GM19351 (cell line): ENCODE data around the gene PPIE.
"Not testable (repeated sequence)": the region's sequence is repeated elsewhere in the genome, so short reads cannot be mapped to it uniquely, and the experiment has no call there.

Experiments
- ATAC-seq: cut with Tn5 transposase; IDR thresholded peaks from one replicate; pipeline ENCODE4 v1.9.1; 2021; ENCODE audit warnings: mild to moderate bottlenecking, moderate library complexity; ENCODE audit not compliant: unreplicated experiment

Gene PPIE

DNA sequence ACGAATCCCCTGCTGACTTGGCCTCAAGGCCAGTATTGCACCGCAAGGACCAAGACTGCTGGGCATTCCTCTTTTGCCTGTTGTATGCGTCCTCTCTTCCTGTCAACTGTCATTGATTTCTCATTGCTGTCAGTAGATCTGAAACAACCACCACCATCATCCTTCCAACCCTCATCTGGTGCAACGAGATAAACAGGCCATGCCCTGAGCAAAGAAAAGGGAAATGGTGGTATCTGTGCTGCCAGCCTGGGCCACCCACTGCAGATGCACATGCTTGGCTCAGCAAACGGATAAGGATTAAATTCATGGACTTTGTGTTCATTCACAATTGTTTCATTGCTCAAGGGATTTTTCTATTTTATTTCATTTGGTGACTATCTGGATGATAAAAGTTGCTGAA, 18.8 kb downstream of the PPIE start:
- no peak for ATAC-seq

GRCh38 chr1:39758556-39759435, 20.1 kb downstream of the PPIE start:
- no peak for ATAC-seq

DNA sequence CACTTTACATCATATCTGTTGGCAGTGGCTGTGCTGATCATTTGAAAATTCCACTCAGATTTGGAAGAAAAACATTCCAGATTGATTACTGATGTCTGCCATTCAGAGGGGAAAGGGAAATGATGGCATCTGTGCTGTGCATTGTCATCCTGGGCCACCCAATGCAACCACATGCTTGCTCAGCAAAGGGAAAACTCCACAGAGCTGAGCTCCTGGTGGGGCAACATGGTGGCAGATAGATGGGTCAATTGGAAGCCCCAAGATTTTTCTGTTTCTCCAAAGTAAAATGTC, 20.7 kb downstream of the PPIE start:
- no peak for ATAC-seq

DNA sequence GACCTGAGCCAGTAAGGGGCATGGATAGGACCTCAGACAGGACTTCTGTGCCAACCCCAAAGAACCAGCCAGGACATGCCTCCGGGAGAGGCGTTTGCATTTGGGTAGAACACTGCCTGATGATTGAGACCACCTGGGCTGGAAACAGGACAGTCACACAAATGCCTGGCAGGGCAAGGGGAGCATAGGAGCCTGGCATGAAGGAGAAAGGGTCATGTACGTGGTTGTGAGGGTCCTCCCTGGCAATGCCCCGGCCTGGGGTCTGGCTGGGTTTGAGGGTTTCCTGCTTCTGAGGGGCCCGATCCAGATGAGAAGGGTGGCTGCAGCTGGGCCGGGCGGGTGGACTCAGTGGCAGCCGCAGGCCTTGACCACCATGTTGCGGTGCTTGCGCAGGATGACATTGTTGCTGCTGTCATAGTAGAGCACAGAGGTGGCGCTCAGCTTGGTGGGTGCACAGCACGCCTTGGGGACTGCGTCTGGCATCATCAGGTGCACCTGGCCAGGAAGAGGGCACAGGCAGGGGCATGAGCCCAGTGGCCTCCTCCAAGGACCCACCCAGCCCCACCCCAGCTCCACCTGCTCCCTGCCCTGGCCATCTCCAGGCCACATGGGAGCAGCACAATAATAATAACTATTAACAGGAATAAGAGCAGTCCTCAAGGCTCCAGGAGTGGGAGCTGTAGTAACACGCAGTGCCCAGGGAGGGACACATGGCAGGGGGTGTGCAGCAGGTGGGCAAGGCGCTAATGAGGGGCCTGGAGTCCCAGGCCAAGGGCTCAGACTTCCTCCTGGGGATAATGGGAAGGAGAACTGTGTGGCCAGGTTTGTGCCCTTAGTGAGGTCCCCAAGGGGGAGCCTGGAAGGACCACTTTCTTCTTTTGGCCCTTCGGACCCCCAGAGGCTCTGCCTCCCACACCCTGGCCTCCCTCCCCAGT, 21.7 kb downstream of the PPIE start:
- no peak for ATAC-seq

DNA sequence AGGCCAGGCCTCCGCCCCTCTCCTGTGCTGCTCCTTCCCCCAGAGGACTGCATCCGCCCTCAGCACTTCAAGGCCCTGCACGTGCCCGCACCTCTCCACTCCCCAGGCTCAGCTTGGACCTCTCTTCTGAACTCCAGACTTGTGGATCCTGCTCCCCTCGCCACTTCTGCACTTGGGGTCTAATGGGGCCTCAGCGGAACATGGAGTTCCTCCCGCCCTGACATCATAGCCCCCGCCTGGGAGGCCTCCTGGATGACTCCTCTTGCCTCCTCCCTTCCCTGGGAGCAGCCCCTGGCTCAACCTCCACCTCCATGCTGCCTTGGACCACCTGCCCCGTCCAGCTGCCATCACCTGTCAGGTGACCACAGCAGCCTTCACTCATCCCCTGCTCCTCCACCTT, 22.3 kb downstream of the PPIE start:
- no peak for ATAC-seq

- no peak for ATAC-seq
These were observed 23.0 kb downstream of the PPIE start for GRCh38 chr1:39761557-39762260.

DNA sequence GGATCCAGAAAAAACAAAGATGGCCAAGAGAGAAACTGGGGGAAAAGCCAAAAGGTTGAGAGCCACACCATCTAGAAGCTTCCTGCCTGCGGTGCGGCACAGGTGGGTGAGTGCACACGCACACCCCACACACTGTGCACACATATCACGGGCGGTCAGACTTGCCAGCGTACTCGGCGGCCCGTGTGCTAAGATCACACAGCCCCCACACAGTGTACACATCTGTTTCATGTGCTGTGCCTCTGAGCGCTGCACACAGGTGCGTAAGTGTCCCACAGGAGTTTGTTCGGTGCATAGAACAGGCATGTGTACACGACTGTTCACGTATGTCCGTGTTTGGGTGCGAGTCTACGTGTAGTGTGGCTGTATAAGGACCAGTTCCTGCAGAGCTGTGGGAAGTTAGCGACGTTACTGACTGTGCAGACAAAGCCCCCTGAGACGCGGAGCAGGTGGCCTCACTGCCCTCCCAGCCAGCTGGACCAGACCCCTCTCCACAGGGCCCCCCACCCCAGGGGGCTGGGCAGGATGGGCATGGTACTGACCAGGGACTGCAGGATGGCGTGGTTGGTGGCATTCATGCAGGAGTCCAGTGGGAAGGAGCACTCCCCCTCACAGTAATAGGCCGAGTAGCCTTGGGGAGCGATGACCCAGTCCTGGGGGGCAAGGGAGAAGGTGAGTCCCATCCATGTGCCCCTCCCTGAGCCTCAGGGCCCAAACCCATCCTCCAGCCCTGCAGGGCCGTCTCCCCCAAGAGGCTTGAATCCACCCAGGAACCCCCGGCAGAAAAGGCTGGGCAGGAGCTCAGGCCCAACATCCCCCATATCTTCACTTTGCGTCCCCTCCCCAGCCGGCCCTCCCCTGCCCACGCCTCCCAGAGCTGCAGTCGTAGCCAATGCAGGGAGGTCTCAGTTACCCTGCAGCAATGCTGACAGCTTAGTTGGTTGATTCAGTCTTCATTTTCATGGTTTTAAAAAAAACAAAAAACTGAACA, 24.2 kb downstream of the PPIE start:
- no peak for ATAC-seq

DNA sequence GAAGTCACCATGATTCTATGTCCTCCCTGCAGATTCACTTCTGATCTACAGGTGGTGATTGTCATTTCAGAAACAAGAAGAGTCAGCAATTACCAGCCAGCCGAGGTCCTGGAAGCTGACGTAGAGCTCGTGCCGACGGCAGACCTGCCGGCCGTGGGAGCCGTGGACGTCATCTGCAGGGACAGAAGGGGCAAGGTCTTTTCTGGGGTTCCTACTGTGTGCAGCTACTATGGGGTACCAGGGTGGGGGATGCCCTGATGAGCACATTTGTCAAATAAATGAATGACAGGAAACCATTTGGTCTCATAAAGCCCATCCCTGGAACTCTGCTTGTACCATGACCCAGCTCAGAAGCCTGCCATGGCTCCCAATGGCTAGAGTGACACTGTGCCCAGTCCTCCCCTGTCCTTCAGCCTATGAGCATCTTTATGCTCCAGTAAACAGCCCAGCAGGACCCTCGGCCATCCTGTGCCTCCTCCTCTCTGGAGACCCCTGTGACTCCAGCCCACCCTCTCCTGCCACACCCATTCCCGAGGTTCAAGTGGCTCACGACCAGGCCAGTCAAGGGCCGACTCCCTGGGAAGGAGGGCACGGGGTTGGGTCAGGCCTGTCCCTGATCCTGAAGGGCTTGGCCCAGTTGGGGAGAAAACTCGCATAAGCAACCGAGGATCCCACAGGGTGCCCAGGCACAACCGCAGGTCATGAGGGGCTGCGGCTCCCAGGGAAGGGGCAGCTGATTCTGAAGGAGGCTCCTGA, 25.1 kb downstream of the PPIE start:
- not testable (repeated sequence) for ATAC-seq

DNA sequence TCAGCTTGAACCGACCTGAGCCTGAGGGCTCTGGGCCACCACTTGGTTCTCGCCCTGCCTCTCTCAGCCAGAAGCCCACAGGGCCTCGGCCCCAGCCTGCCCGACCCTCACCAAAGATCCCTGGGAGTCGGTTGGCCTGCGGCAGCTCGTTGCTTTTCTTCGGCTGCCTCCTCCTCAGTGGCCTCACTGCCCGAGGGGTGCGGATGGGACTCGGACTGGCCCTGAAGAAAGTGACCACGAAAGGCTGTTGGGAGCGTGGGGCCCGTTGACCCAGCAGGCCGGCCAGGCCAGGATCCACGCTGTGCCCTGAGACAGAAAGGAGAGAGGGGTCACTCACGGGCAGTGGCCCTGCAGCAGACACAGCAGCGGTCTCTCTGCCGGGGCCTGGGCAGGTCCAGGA, 25.8 kb downstream of the PPIE start:
- ATAC-seq, result not testable (repeated sequence)

GRCh38 chr1:39766466-39766865, 27.8 kb downstream of the PPIE start:
- ATAC-seq, result not testable (repeated sequence)

- not testable (repeated sequence) for ATAC-seq
These were observed 30.8 kb downstream of the PPIE start for GRCh38 chr1:39769502-39769901.

- not testable (repeated sequence) for ATAC-seq
These were observed 31.7 kb downstream of the PPIE start for GRCh38 chr1:39770100-39771021.

- not testable (repeated sequence) for ATAC-seq
These were observed 32.4 kb downstream of the PPIE start, which contains the start of gene OXCT2 for GRCh38 chr1:39771022-39771532. TSS of gene OXCT2 (minus strand) at chr1:39771348. CDS start at chr1:39771255, 93 bp downstream.

DNA sequence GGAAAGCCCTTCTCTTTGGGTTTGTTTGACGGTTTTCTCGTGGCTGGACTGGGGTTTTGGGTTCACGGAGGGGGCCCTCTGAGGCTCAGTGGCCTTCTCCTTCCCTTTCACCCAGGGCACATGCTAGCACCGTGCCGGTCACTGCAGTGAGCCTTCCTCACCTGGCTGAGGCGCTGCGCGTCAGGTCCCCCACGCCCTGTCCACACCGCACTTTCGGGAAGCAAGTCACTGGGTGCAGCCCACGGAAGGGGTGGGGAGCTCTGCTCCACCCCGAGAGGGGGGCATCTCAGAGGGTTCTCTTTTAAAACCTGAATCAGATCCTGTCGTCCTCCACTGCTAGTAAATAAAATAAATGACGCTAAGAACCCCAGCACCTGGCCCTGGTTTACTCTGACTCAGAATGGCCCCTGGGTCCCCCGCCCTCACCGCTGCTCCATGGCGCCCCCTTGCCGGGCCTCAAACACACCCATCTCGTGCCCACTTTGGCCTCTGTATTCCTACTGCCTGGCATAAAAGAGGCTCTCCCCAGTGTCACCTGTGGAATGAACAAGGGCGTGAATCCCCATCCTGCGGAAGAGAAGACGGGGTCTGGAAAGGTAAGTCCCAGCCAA, 34.8 kb downstream of the PPIE start:
- ATAC-seq, result not testable (repeated sequence)

- ATAC-seq, result not testable (repeated sequence)
These were observed 36.5 kb downstream of the PPIE start for GRCh38 chr1:39775141-39775540.

GRCh38 chr1:39775676-39776399, 37.2 kb downstream of the PPIE start:
- peak; percentile 48 for ATAC-seq

DNA sequence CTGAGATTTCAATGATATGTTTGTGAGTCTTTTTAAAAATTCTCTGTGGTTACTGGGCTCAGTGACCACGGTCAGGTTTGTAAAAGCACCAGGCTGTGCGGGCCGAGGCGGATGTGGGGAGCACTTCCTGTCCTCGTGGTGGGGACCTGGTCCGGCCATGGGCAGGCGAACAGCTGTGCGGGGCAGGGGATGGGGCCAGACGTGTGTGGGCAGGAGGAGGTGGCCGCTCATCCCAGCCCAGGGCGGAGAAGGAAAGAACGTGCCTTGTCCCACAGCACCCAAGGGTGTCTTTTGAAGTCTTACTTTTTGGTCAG, 37.7 kb downstream of the PPIE start:
- peak; percentile 59 for ATAC-seq
